ENCODE measurements around the gene LRRC45. TPM values are rescaled to one million over a fixed set of nuclear protein-coding genes. Genes with fewer than 3 reads are reported as not detected.
A peak's percentile ranks its signal among the peaks of the same experiment; 100 is the strongest.

LRRC45 gene
- total and polyA plus RNA-seq, 2 of the 4 experiments (the other 2 are of a cell fraction) = 7.2 to 10.2 TPM

DNA sequence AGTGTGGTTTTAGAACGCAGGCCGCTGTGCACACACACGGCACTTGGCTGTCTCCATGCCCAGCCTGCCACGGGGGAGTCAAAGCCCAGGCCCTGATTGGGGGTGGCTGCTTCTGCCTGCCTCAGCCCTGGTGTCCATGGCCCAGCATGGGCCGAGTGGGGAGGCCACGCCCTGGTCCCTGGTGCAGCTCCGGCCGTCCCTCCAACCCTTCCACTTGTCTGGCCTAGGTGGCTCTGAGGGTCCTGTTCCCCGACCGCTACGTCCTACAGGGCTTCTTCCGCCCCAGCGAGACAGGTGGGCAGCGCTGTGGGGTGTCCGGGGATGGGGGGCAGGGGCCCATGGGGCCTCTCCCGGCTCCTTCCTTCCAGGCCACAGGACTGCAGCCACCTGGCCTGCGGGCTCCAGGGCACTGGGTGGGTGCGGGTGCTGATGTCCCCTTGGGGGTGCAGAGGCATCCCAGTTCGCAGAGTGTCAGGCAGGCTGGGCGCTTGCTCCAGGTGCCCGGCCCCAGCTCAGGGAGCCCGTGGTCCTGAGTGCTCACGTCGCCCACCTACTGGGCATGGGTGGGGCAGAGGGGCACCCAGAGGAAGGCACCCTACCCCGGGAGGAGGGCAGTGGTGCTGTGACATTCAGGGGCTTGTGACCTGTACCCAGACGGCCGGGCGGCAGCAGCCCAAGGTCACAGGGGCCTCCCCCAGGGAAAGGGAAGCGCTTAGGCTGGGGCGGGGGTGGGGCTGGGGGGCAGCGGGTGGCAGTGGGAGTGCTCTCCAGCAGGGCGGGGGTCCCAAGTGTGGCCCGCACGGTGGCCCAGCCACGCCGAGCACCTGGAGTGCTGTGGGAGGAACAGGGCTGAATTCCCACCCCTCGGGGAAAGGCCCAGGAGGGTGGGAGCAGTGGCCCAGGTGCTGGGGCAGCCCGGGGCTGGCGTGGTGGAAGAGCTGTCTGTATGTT, 12.3 kb upstream of the LRRC45 start:
- peaks cover 3% of the 10 kb centered on the region; the same call in 1 of the 2 replicates for H3K36me3 ChIP-seq (ENCODE audit: control insufficient read depth, insufficient read depth, low read length)
- in situ Hi-C loops (cut with MboI; ENCODE audit: low sequenced_read_pairs) = no loop called here
- H3K9me3 ChIP-seq (ENCODE audit: control insufficient read depth, insufficient read depth, low read length) = no peaks in the 10 kb centered on the region
- H4K20me1 ChIP-seq (ENCODE audit: insufficient read depth, low read length) = no peaks in the 10 kb centered on the region; the same call in 1 of the 2 replicates
- WGBS, 2 experiments (ENCODE audit: extremely low coverage in 2 of 2, insufficient read length in 1 of 2) = 93% methylated on average over 6 of the region's 39 CpGs; no CpG with 5 or more reads in 1 of the 2 experiments
- H3K9ac ChIP-seq (ENCODE audit: low read depth, low read length) = no peak overlapping the region
- no peak overlapping the region for H2BK5ac ChIP-seq (ENCODE audit: low read depth, low read length, poor library complexity, severe bottlenecking)
- H2AFZ ChIP-seq (replicated peaks; ENCODE audit: low read length, poor library complexity) = no peak overlapping the region
- H2BK20ac ChIP-seq (ENCODE audit: low read depth, low read length) = no peak overlapping the region
- no peak overlapping the region for H3K56ac ChIP-seq (ENCODE audit: extremely low read depth, insufficient read depth, low read length)
- H3K27me3 ChIP-seq (ENCODE audit: control insufficient read depth, insufficient read depth, low read length) = no peaks in the 10 kb centered on the region
- H4K5ac ChIP-seq (ENCODE audit: low read depth, low read length) = no peak overlapping the region
- no peak overlapping the region for H3K18ac ChIP-seq (ENCODE audit: low read depth, low read length)
- peak overlapping the region; percentile 28 for H2AK9ac ChIP-seq (replicated peaks; ENCODE audit: low read depth, low read length, poor library complexity)
- no peak overlapping the region for H2AK5ac ChIP-seq (ENCODE audit: low read depth, low read length)
- no peak overlapping the region for H3K23ac ChIP-seq (ENCODE audit: low read depth, low read length)
- no peak overlapping the region for H2BK120ac ChIP-seq (ENCODE audit: low read depth, low read length)
- no peak overlapping the region for H3K27ac ChIP-seq (ENCODE audit: insufficient read depth, low read length)
- H2BK15ac ChIP-seq (ENCODE audit: low read depth, low read length) = no peak overlapping the region
- dilution Hi-C loops (cut with HindIII; ENCODE audit: low sequenced_read_pairs, unreplicated experiment) = no loop called here
- ChIA-PET CTCF (no interaction called here), POLR2A (ENCODE audit: unreplicated experiment) (no interaction called here)
- no peak overlapping the region for H3K4me2 ChIP-seq (ENCODE audit: low read depth, low read length)
- H3K4me1 ChIP-seq (ENCODE audit: control insufficient read depth, insufficient read depth, low read length) = peaks cover 7% of the 10 kb centered on the region
- H3K9me1 ChIP-seq (ENCODE audit: insufficient read depth, low read length) = peaks cover 5% of the 10 kb centered on the region
- no peak overlapping the region for H4K8ac ChIP-seq (ENCODE audit: low read depth in 2 of 2, low read length in 2 of 2)
- no peak overlapping the region for H3K4me3 ChIP-seq (ENCODE audit: insufficient read depth, low read depth, low read length)
- no peak for ATAC-seq (ENCODE audit: low read depth)
- intact Hi-C loops (cut with micrococcal nuclease) = no loop called here
- H3K4ac ChIP-seq (ENCODE audit: low read depth, low read length) = no peak overlapping the region
- H3K79me1 ChIP-seq (ENCODE audit: low read depth in 1 of 2, low read length in 2 of 2) = peaks cover 0 to 7% of the 10 kb centered on the region in 2 experiments; a peak in 2 of 4 replicates
- DNase-seq = no peak
- H4K91ac ChIP-seq (ENCODE audit: insufficient read depth, low read depth, low read length) = no peak overlapping the region
- BruUV-seq (replicated peaks) = no TSS peak
- no peak overlapping the region for H3K14ac ChIP-seq (replicated peaks; ENCODE audit: low read depth, low read length)
- TF ChIP-seq POLR2A (IDR thresholded peaks at IDR 0.05; ENCODE audit: low read depth, low read length) (no peak), MAFK (IDR thresholded peaks at IDR 0.05; ENCODE audit: low read depth, low read length) (no peak), SMC3 (IDR thresholded peaks at IDR 0.05; ENCODE audit: low read depth, low read length) (no peak), CEBPB (IDR thresholded peaks at IDR 0.05; ENCODE audit: low read depth, low read length) (no peak), MAZ (IDR thresholded peaks at IDR 0.05; ENCODE audit: borderline replicate concordance, low read depth, low read length) (no peak), MXI1 (IDR thresholded peaks at IDR 0.05; ENCODE audit: borderline replicate concordance, low read depth, low read length) (no peak), RCOR1 (IDR thresholded peaks at IDR 0.05; ENCODE audit: insufficient replicate concordance, low read length) (no peak), RAD21 (IDR thresholded peaks at IDR 0.05; ENCODE audit: low read length) (no peak), BHLHE40 (IDR thresholded peaks at IDR 0.05; ENCODE audit: low read depth, low read length) (no peak), FOS (IDR thresholded peaks at IDR 0.05; ENCODE audit: low read depth, low read length) (no peak), CHD1 (IDR thresholded peaks at IDR 0.05; ENCODE audit: low read depth, low read length) (no peak)
- TF ChIP-seq, protein P1, sequence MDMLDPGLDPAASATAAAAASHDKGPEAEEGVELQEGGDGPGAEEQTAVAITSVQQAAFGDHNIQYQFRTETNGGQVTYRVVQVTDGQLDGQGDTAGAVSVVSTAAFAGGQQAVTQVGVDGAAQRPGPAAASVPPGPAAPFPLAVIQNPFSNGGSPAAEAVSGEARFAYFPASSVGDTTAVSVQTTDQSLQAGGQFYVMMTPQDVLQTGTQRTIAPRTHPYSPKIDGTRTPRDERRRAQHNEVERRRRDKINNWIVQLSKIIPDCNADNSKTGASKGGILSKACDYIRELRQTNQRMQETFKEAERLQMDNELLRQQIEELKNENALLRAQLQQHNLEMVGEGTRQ (IDR thresholded peaks at IDR 0.05; ENCODE audit: low read depth, low read length) = no peak
- TF ChIP-seq, protein P2, sequence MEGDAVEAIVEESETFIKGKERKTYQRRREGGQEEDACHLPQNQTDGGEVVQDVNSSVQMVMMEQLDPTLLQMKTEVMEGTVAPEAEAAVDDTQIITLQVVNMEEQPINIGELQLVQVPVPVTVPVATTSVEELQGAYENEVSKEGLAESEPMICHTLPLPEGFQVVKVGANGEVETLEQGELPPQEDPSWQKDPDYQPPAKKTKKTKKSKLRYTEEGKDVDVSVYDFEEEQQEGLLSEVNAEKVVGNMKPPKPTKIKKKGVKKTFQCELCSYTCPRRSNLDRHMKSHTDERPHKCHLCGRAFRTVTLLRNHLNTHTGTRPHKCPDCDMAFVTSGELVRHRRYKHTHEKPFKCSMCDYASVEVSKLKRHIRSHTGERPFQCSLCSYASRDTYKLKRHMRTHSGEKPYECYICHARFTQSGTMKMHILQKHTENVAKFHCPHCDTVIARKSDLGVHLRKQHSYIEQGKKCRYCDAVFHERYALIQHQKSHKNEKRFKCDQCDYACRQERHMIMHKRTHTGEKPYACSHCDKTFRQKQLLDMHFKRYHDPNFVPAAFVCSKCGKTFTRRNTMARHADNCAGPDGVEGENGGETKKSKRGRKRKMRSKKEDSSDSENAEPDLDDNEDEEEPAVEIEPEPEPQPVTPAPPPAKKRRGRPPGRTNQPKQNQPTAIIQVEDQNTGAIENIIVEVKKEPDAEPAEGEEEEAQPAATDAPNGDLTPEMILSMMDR (conservative IDR thresholded peaks at IDR 0.05; ENCODE audit: low read depth, low read length) = no peak
- TF ChIP-seq, protein P3, sequence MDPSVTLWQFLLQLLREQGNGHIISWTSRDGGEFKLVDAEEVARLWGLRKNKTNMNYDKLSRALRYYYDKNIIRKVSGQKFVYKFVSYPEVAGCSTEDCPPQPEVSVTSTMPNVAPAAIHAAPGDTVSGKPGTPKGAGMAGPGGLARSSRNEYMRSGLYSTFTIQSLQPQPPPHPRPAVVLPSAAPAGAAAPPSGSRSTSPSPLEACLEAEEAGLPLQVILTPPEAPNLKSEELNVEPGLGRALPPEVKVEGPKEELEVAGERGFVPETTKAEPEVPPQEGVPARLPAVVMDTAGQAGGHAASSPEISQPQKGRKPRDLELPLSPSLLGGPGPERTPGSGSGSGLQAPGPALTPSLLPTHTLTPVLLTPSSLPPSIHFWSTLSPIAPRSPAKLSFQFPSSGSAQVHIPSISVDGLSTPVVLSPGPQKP (IDR thresholded peaks at IDR 0.05; ENCODE audit: borderline replicate concordance, low read depth, low read length) = no peak

All from IMR-90 (cell line).